ENCODE measurements around the gene LAIR2. TPM values are rescaled to one million over a fixed set of nuclear protein-coding genes. Genes with fewer than 3 reads are reported as not detected.
"Not testable (repeated sequence)": the region's sequence is repeated elsewhere in the genome, so short reads cannot be mapped to it uniquely, and the experiment has no call there.

LAIR2 gene
- polyA plus RNA-seq, 3 donors = 0.38 TPM; not detected in 2

- Histone ChIP-seq H4K20me1 (ENCODE audit: insufficient read depth, low read length) (no peaks in the 10 kb centered on the region), H3K27me3 (ENCODE audit: control insufficient read depth in 2 of 2, insufficient read depth in 2 of 2, low read length in 2 of 2) (peaks cover 44 to 84% of the 10 kb centered on the region in 2 donors), H3K79me2 (ENCODE audit: insufficient read depth, low read length) (no peaks in the 10 kb centered on the region), H3K36me3 (replicated peaks in 1 of 2; ENCODE audit: control insufficient read depth in 1 of 2, insufficient read depth in 2 of 2, low read length in 2 of 2) (no peaks in the 10 kb centered on the region), H3K4me3 (replicated peaks in 1 of 3; ENCODE audit: low read depth in 2 of 3, low read length in 3 of 3) (no peak overlapping the region), H3K4me2 (replicated peaks; ENCODE audit: extremely low read depth, low read length, poor library complexity, severe bottlenecking) (no peak overlapping the region), H2AFZ (ENCODE audit: insufficient read depth, low read depth, low read length, poor library complexity, severe bottlenecking) (no peak overlapping the region), H3K9me3 (replicated peaks in 1 of 2; ENCODE audit: control insufficient read depth in 1 of 2, insufficient read depth in 1 of 2, low read length in 2 of 2) (no peaks in the 10 kb centered on the region), H3K27ac (ENCODE audit: low read depth in 1 of 2, low read length in 2 of 2) (no peak overlapping the region), H3K4me1 (ENCODE audit: control insufficient read depth in 1 of 2, insufficient read depth in 2 of 2, low read length in 2 of 2) (no peaks in the 10 kb centered on the region), H3K9ac (ENCODE audit: insufficient read depth, low read length, poor library complexity, severe bottlenecking) (no peak overlapping the region)
- Mint-ChIP-seq H3K9me3 (peaks cover 0 to 8% (median 3%) of the 10 kb centered on the region in 7 donors), H3K27me3 (ENCODE audit: low read depth in 3 of 3) (peaks cover 86 to 96% (median 86%) of the 10 kb centered on the region in 3 donors), H3K4me1 (no peaks in the 10 kb centered on the region), H3K36me3 (no peaks in the 10 kb centered on the region), H3K4me3 (peak overlapping the region in 1 of 2 donors; percentile 90), H3K27ac (no peak overlapping the region)
- intact Hi-C loops (cut with micrococcal nuclease) = loop anchor here in 1 of 2 donors (10.0 kb wide), 1 partner anchor 441 kb away; no protein-coding TSS in a partner anchor
- no peak for TF ChIP-seq CTCF (IDR thresholded peaks at IDR 0.05)
- no peak for DNase-seq
- 84% methylated on average over 5 of the region's 10 CpGs for WGBS (ENCODE audit: insufficient coverage)
These were observed 8.6 kb upstream of the LAIR2 start for GRCh38 chr19:54493967-54494585.

GRCh38 chr19:54495284-54495683 is 7.3 kb upstream of the LAIR2 start:
- H3K9ac ChIP-seq (ENCODE audit: insufficient read depth, low read length, poor library complexity, severe bottlenecking); H3K27ac ChIP-seq (ENCODE audit: low read depth in 1 of 2, low read length in 2 of 2); H3K36me3 Mint-ChIP-seq; H3K79me2 ChIP-seq (ENCODE audit: insufficient read depth, low read length); H3K27ac Mint-ChIP-seq; H3K4me3 ChIP-seq (replicated peaks in 1 of 3; ENCODE audit: low read depth in 2 of 3, low read length in 3 of 3); H3K9me3 ChIP-seq (replicated peaks in 1 of 2; ENCODE audit: control insufficient read depth in 1 of 2, insufficient read depth in 1 of 2, low read length in 2 of 2); DNase-seq; H3K4me2 ChIP-seq (replicated peaks; ENCODE audit: extremely low read depth, low read length, poor library complexity, severe bottlenecking); H2AFZ ChIP-seq (ENCODE audit: insufficient read depth, low read depth, low read length, poor library complexity, severe bottlenecking); H3K4me1 Mint-ChIP-seq; H3K36me3 ChIP-seq (replicated peaks in 1 of 2; ENCODE audit: control insufficient read depth in 1 of 2, insufficient read depth in 2 of 2, low read length in 2 of 2); H3K4me1 ChIP-seq (ENCODE audit: control insufficient read depth in 1 of 2, insufficient read depth in 2 of 2, low read length in 2 of 2); H4K20me1 ChIP-seq (ENCODE audit: insufficient read depth, low read length): not testable (repeated sequence)
- Mint-ChIP-seq H3K27me3 (ENCODE audit: low read depth in 3 of 3) (peaks cover 81 to 92% (median 83%) of the 10 kb centered on the region in 3 donors), H3K9me3 (peaks cover 0 to 10% (median 2%) of the 10 kb centered on the region in 7 donors), H3K4me3 (peak overlapping the region in 1 of 2 donors; percentile 70)
- H3K27me3 ChIP-seq (ENCODE audit: control insufficient read depth in 2 of 2, insufficient read depth in 2 of 2, low read length in 2 of 2) = peaks cover 34 to 84% of the 10 kb centered on the region in 2 donors
- intact Hi-C loops (cut with micrococcal nuclease) = loop anchor here in 1 of 2 donors (10.0 kb wide), 1 partner anchor 440 kb away; no protein-coding TSS in a partner anchor
- WGBS (ENCODE audit: insufficient coverage) = 86% methylated on average over 2 of the region's 5 CpGs

- WGBS (ENCODE audit: insufficient coverage) = 0% methylated on average over 2 of the region's 15 CpGs
- not testable (repeated sequence) for H4K20me1 ChIP-seq (ENCODE audit: insufficient read depth, low read length); H3K9me3 ChIP-seq (replicated peaks in 1 of 2; ENCODE audit: control insufficient read depth in 1 of 2, insufficient read depth in 1 of 2, low read length in 2 of 2); H3K4me2 ChIP-seq (replicated peaks; ENCODE audit: extremely low read depth, low read length, poor library complexity, severe bottlenecking); H3K4me1 Mint-ChIP-seq; H3K27ac Mint-ChIP-seq; H3K27ac ChIP-seq (ENCODE audit: low read depth in 1 of 2, low read length in 2 of 2); H3K4me3 ChIP-seq (replicated peaks in 1 of 3; ENCODE audit: low read depth in 2 of 3, low read length in 3 of 3); H2AFZ ChIP-seq (ENCODE audit: insufficient read depth, low read depth, low read length, poor library complexity, severe bottlenecking); H3K36me3 ChIP-seq (replicated peaks in 1 of 2; ENCODE audit: control insufficient read depth in 1 of 2, insufficient read depth in 2 of 2, low read length in 2 of 2); H3K9me3 Mint-ChIP-seq; H3K9ac ChIP-seq (ENCODE audit: insufficient read depth, low read length, poor library complexity, severe bottlenecking); H3K36me3 Mint-ChIP-seq; DNase-seq; H3K79me2 ChIP-seq (ENCODE audit: insufficient read depth, low read length); H3K4me1 ChIP-seq (ENCODE audit: control insufficient read depth in 1 of 2, insufficient read depth in 2 of 2, low read length in 2 of 2)
- peaks cover 62 to 83% (median 67%) of the 10 kb centered on the region in 3 donors for H3K27me3 Mint-ChIP-seq (ENCODE audit: low read depth in 3 of 3)
- H3K27me3 ChIP-seq (ENCODE audit: control insufficient read depth in 2 of 2, insufficient read depth in 2 of 2, low read length in 2 of 2) = peaks cover 24 to 78% of the 10 kb centered on the region in 2 donors
- intact Hi-C loops (cut with micrococcal nuclease) = loop anchor here in 1 of 2 donors (10.0 kb wide), 1 partner anchor 437 kb away; no protein-coding TSS in a partner anchor
- H3K4me3 Mint-ChIP-seq = peak overlapping the region; percentile 20 to 53
These were observed 4.7 kb upstream of the LAIR2 start for GRCh38 chr19:54497747-54498450.
